Measurements from ENCODE around the gene ZBTB25. TPM values are rescaled to one million over a fixed set of nuclear protein-coding genes. Genes with fewer than 3 reads are reported as not detected.
A peak's percentile ranks its signal among the peaks of the same experiment; 100 is the strongest.

ZBTB25 gene
- total and polyA plus RNA-seq, 8 donors: 2.3 to 10.1 (median 3.6) TPM

DNA sequence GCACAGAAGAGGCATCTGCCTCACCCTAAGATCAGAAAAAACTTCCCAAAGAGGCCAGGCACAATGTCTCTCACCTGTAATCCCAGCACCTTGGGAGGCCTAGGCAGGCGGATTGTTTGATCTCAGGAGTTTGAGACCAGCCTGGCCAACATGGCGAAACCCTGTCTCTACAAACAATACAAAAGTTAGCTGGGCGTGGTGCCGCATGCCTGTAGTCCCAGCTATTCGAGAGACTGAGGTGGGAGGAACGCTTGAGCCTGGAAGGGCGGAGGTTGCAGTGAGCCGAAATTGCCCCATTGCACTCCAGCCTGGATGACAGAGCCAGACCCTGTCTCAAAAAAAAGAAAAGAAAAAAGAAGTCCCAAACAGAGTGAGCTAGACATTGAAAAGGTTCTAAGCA is 5.4 kb upstream of the ZBTB25 start:
- Histone ChIP-seq H3K4me3 (no peak overlapping the region), H3K9me3 (no peaks in the 10 kb centered on the region), H3K4me1 (peaks cover 35 to 86% (median 62%) of the 10 kb centered on the region in 4 donors), H3K36me3 (no peaks in the 10 kb centered on the region), H3K27me3 (no peaks in the 10 kb centered on the region), H3K27ac (peak overlapping the region in 1 of 5 donors; percentile 39)
- TF ChIP-seq, protein P1, sequence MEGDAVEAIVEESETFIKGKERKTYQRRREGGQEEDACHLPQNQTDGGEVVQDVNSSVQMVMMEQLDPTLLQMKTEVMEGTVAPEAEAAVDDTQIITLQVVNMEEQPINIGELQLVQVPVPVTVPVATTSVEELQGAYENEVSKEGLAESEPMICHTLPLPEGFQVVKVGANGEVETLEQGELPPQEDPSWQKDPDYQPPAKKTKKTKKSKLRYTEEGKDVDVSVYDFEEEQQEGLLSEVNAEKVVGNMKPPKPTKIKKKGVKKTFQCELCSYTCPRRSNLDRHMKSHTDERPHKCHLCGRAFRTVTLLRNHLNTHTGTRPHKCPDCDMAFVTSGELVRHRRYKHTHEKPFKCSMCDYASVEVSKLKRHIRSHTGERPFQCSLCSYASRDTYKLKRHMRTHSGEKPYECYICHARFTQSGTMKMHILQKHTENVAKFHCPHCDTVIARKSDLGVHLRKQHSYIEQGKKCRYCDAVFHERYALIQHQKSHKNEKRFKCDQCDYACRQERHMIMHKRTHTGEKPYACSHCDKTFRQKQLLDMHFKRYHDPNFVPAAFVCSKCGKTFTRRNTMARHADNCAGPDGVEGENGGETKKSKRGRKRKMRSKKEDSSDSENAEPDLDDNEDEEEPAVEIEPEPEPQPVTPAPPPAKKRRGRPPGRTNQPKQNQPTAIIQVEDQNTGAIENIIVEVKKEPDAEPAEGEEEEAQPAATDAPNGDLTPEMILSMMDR (IDR thresholded peaks at IDR 0.05): no peak
- TF ChIP-seq EP300 (IDR thresholded peaks at IDR 0.05): no peak
- no peak for TF ChIP-seq POLR2A (IDR thresholded peaks at IDR 0.05)
- no peak for TF ChIP-seq POLR2AphosphoS5 (IDR thresholded peaks at IDR 0.05)
- WGBS, 5 donors: 64 to 83% (median 66%) methylated on average over 8 of the region's 8 CpGs
- intact Hi-C loops (cut with DNase I; ENCODE audit: low total_unique reads): no loop called here
- peak in 1 of 2 donors; percentile 21 for DNase-seq

DNA sequence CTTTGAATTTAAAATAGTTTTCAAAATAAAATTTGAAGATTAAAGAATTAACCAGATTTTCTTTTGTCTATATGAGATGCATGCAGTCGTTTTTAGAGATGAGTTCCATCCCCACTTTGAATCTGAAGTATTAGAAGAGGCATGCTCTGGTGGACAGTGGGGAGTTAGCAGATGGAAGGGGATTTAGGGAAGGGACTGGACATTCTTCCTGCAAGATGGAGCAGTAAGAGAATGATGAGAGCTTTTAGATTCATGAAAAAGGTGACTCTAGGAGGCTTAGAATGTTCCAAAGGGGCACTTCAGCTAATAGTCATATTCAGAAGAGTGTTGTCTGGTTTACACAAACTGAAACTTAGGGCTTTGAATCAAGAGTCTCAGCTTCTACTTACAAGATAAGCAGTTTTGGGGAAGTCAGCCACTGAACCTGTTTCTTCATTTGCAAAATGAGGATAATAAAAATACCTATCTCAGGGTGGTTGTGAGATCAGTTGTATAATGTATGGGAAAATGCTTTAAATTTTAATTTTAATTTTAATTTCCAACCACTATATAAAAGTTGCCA is 4.7 kb upstream of the ZBTB25 start:
- Histone ChIP-seq H3K9me3 (no peaks in the 10 kb centered on the region), H3K27me3 (no peaks in the 10 kb centered on the region), H3K4me3 (no peak overlapping the region), H3K4me1 (peaks cover 34 to 79% (median 56%) of the 10 kb centered on the region in 4 donors), H3K27ac (peak overlapping the region in 1 of 5 donors; percentile 36), H3K36me3 (no peaks in the 10 kb centered on the region)
- intact Hi-C loops (cut with DNase I; ENCODE audit: low total_unique reads): no loop called here
- DNase-seq: no peak
- TF ChIP-seq POLR2AphosphoS5 (IDR thresholded peaks at IDR 0.05): no peak
- WGBS, 5 donors: 35 to 51% (median 44%) methylated on average over 1 of the region's 1 CpG

DNA sequence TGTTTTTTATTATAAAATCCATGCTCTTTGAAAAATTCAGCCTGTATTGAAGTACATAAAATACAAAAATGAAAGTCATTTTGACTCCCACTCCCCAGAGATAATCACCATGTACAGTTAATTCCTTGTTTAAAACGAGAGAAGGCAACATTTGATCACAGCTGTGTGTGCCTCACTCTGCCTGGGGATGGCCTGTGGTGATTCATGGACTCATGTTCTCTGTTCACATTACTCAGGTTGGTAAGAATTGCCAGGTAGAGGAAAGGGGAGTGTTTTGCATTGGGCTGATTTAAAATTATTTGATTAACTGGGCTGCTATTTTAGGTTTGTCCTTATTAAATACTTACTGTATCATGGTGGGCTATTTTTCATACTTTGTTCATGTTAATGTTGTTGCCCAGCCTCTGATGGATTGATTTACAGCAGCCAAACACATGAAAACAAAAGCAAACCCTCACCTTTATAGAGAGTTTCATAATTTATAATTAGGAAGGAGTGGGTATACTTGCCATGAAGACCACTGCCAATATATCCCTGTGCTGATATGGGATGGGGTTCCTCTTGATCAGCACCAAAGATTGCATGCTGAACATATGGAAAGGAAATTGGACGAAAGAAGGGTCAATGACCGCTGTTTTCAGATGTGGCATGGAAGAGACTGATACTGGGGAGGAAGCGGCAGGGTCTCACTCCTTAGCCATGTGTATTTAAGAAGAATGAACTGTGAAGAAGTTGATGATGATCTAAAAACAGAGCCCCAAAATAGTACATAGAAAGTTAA is 3.9 kb upstream of the ZBTB25 start:
- Histone ChIP-seq H3K27ac (peak overlapping the region in 3 of 5 donors; percentile 98 to 100 (median 99)), H3K27me3 (no peaks in the 10 kb centered on the region), H3K4me1 (peaks cover 39 to 78% (median 59%) of the 10 kb centered on the region in 4 donors), H3K36me3 (no peaks in the 10 kb centered on the region), H3K4me3 (peak overlapping the region in 2 of 4 donors; percentile 69 to 75), H3K9me3 (no peaks in the 10 kb centered on the region)
- intact Hi-C loops (cut with DNase I; ENCODE audit: low total_unique reads): no loop called here
- TF ChIP-seq POLR2A (IDR thresholded peaks at IDR 0.05): no peak
- TF ChIP-seq, protein P1 (IDR thresholded peaks at IDR 0.05): no peak
- TF ChIP-seq POLR2AphosphoS5 (IDR thresholded peaks at IDR 0.05): peak in 1 of 3 donors; percentile 13
- TF ChIP-seq EP300 (IDR thresholded peaks at IDR 0.05): no peak
- peak in 1 of 2 donors; percentile 20 for DNase-seq
- WGBS, 5 donors: 64 to 71% (median 66%) methylated on average over 4 of the region's 4 CpGs

DNA sequence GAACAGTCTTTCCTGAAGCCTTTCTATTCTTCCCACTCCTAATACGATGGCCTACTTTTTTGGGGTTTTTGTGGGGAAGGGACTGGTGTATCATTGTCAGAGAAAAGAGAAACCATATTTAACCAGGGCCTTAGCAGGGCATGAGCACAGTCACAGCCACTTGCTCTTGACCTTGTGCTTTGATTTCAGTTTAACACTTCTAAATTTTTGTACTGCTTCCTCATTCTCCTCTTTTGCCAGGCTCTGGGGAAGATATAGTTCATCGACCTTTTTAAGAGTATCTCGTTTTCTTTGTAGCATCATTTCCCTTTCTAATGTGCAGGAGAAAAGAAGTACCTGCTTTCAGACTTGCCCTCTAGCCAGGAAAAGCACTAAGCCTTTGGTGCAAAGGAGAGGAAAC is 3.1 kb upstream of the ZBTB25 start:
- Histone ChIP-seq H3K4me3 (peak overlapping the region; percentile 60 to 88 (median 72)), H3K36me3 (no peaks in the 10 kb centered on the region), H3K4me1 (peaks cover 47 to 78% (median 63%) of the 10 kb centered on the region in 4 donors), H3K27me3 (no peaks in the 10 kb centered on the region), H3K27ac (peak overlapping the region in 4 of 5 donors; percentile 93 to 100 (median 98)), H3K9me3 (no peaks in the 10 kb centered on the region)
- DNase-seq: no peak
- intact Hi-C loops (cut with DNase I; ENCODE audit: low total_unique reads): no loop called here
- TF ChIP-seq POLR2AphosphoS5 (IDR thresholded peaks at IDR 0.05): no peak
- TF ChIP-seq, protein P1 (IDR thresholded peaks at IDR 0.05): no peak
- TF ChIP-seq EP300 (IDR thresholded peaks at IDR 0.05): no peak
- no peak for TF ChIP-seq POLR2A (IDR thresholded peaks at IDR 0.05)
- WGBS, 5 donors: 31 to 49% (median 36%) methylated on average over 3 of the region's 3 CpGs
